Measurements from ENCODE around the gene RASA3.

Gene RASA3

DNA sequence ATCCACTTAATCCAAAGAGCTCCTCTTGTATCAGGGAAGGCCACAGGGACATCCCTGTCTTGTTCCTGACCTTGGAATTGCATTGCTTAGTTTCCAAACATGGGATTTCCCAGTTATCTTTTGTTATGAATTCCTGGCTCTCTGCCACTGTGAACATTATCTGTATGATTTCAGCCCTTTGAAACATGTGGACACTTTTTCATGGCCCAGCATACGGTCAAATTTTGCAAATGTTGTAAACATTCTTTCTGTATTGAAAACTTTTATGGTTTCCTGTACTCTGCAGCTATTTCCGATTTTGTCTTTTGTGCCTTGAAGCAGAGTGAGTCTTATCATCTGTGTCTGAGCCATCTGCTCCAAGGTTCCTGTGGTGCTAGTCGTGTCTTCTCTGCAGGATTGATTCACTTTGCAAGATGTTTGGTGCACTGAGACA is 42.1 kb upstream of the RASA3 start:
- Histone ChIP-seq H3K27ac (replicated peaks) (no peak overlapping the region), H3K4me3 (replicated peaks; ENCODE audit: insufficient read depth, low read length) (no peak overlapping the region), H3K27me3 (ENCODE audit: insufficient read depth, poor library complexity, severe bottlenecking) (no peaks in the 10 kb centered on the region)
- TF ChIP-seq, protein P1, sequence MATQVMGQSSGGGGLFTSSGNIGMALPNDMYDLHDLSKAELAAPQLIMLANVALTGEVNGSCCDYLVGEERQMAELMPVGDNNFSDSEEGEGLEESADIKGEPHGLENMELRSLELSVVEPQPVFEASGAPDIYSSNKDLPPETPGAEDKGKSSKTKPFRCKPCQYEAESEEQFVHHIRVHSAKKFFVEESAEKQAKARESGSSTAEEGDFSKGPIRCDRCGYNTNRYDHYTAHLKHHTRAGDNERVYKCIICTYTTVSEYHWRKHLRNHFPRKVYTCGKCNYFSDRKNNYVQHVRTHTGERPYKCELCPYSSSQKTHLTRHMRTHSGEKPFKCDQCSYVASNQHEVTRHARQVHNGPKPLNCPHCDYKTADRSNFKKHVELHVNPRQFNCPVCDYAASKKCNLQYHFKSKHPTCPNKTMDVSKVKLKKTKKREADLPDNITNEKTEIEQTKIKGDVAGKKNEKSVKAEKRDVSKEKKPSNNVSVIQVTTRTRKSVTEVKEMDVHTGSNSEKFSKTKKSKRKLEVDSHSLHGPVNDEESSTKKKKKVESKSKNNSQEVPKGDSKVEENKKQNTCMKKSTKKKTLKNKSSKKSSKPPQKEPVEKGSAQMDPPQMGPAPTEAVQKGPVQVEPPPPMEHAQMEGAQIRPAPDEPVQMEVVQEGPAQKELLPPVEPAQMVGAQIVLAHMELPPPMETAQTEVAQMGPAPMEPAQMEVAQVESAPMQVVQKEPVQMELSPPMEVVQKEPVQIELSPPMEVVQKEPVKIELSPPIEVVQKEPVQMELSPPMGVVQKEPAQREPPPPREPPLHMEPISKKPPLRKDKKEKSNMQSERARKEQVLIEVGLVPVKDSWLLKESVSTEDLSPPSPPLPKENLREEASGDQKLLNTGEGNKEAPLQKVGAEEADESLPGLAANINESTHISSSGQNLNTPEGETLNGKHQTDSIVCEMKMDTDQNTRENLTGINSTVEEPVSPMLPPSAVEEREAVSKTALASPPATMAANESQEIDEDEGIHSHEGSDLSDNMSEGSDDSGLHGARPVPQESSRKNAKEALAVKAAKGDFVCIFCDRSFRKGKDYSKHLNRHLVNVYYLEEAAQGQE (IDR thresholded peaks at IDR 0.05; ENCODE audit: insufficient replicate concordance, low read depth) = no peak
- no peak for TF ChIP-seq SPI1 (IDR thresholded peaks at IDR 0.05; ENCODE audit: borderline replicate concordance, low read depth)
- TF ChIP-seq CTCF (IDR thresholded peaks at IDR 0.05; ENCODE audit: insufficient read depth, low read length) = no peak
- no peak for DNase-seq (ENCODE audit: low read depth in 1 of 2, low spot score in 1 of 2)

- H3K4me3 ChIP-seq (replicated peaks; ENCODE audit: insufficient read depth, low read length) = no peak overlapping the region
- no peak overlapping the region for H3K27ac ChIP-seq (replicated peaks)
- TF ChIP-seq POLR2AphosphoS5 (IDR thresholded peaks at IDR 0.05; ENCODE audit: low read depth) = no peak
- no peak for TF ChIP-seq GABPA (IDR thresholded peaks at IDR 0.05; ENCODE audit: low read depth)
- TF ChIP-seq, protein P1 (IDR thresholded peaks at IDR 0.05; ENCODE audit: insufficient replicate concordance, low read depth) = no peak
- no peak for TF ChIP-seq SPI1 (IDR thresholded peaks at IDR 0.05; ENCODE audit: borderline replicate concordance, low read depth)
- TF ChIP-seq CTCF (IDR thresholded peaks at IDR 0.05; ENCODE audit: insufficient read depth, low read length) = no peak
- DNase-seq (ENCODE audit: low read depth in 1 of 2, low spot score in 1 of 2) = no peak
- H3K27me3 ChIP-seq (ENCODE audit: insufficient read depth, poor library complexity, severe bottlenecking) = no peaks in the 10 kb centered on the region
Measured at GRCh38 chr13:114173745-114174144, 41.3 kb upstream of the RASA3 start.

DNA sequence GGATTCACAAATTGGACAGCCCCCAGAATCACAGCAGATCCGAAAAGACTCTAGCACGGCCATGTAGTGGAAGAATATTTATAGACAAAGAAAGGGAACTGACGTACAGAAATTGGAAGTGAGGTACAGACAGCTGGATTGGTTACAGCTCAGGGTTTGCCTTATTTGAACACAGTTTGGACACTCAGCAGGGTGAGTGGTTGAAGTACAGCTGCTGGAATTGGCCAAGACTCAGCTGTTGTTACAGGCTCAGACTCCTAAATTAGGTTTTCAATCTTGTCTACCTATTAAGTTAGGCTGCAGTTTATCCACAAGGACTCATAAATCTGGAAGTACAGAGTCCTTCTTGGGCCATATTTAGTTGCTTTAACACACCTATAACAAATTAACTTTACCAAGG is 40.8 kb upstream of the RASA3 start:
- TF ChIP-seq GABPA (IDR thresholded peaks at IDR 0.05; ENCODE audit: low read depth) = no peak
- TF ChIP-seq POLR2AphosphoS5 (IDR thresholded peaks at IDR 0.05; ENCODE audit: low read depth) = no peak
- no peak for TF ChIP-seq SPI1 (IDR thresholded peaks at IDR 0.05; ENCODE audit: borderline replicate concordance, low read depth)
- TF ChIP-seq, protein P1 (IDR thresholded peaks at IDR 0.05; ENCODE audit: insufficient replicate concordance, low read depth) = no peak
- TF ChIP-seq CTCF (IDR thresholded peaks at IDR 0.05; ENCODE audit: insufficient read depth, low read length) = no peak
- DNase-seq (ENCODE audit: low read depth in 1 of 2, low spot score in 1 of 2) = no peak
- H3K4me3 ChIP-seq (replicated peaks; ENCODE audit: insufficient read depth, low read length) = no peak overlapping the region
- no peak overlapping the region for H3K27ac ChIP-seq (replicated peaks)
- H3K27me3 ChIP-seq (ENCODE audit: insufficient read depth, poor library complexity, severe bottlenecking) = no peaks in the 10 kb centered on the region
